ENCODE measurements around the gene ATOH8.

GRCh38 chr2:85774126-85774978 lies 20.6 kb downstream of the ATOH8 start:
- TF ChIP-seq CTCF (IDR thresholded peaks at IDR 0.05; ENCODE audit: insufficient read depth, low read depth, low read length) (no peak), EZH2 (IDR thresholded peaks at IDR 0.05; ENCODE audit: insufficient read depth, low read length) (no peak)
